PC-3 (cell line): Measurements from ENCODE around the gene ARHGEF3.

Experiments used
- EZH2 ChIP-seq: fragments of 300-600 bp; sonication (generic); IDR thresholded peaks from one replicate; pipeline ENCODE4 v1.6.1; 2017; ENCODE audit warnings: antibody characterized with exemption, mild to moderate bottlenecking, low read length; ENCODE audit not compliant: unreplicated experiment
- TF ChIP-seq, protein P1 (sequence below): fragments of 300-600 bp; sonication (generic); conservative IDR thresholded peaks from 2 replicates; pipeline ENCODE4 v1.5.1; 2017; ENCODE audit warnings: antibody characterized with exemption, low read depth, mild to moderate bottlenecking, low read length

- TF ChIP-seq, protein P1, sequence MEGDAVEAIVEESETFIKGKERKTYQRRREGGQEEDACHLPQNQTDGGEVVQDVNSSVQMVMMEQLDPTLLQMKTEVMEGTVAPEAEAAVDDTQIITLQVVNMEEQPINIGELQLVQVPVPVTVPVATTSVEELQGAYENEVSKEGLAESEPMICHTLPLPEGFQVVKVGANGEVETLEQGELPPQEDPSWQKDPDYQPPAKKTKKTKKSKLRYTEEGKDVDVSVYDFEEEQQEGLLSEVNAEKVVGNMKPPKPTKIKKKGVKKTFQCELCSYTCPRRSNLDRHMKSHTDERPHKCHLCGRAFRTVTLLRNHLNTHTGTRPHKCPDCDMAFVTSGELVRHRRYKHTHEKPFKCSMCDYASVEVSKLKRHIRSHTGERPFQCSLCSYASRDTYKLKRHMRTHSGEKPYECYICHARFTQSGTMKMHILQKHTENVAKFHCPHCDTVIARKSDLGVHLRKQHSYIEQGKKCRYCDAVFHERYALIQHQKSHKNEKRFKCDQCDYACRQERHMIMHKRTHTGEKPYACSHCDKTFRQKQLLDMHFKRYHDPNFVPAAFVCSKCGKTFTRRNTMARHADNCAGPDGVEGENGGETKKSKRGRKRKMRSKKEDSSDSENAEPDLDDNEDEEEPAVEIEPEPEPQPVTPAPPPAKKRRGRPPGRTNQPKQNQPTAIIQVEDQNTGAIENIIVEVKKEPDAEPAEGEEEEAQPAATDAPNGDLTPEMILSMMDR, result no peak
- TF ChIP-seq EZH2, result no peak
Observed at GRCh38 chr3:56838448-56838847, 36.7 kb upstream of the ARHGEF3 start.
